ENCODE measurements around the gene PHF8. TPM values are rescaled to one million over a fixed set of nuclear protein-coding genes. Genes with fewer than 3 reads are reported as not detected.

PHF8 gene
- polyA plus RNA-seq, 3 donors, result 7.1 to 11.4 (median 10.4) TPM

- no peak overlapping the region for H3K27ac ChIP-seq (ENCODE audit: low read depth, low read length)
- 2 to 49% (median 9%) methylated on average over 20 to 26 of the region's 26 CpGs for WGBS, 3 donors
Measured at GRCh38 chrX:54042609-54043021, 1.7 kb downstream of the PHF8 start.

DNA sequence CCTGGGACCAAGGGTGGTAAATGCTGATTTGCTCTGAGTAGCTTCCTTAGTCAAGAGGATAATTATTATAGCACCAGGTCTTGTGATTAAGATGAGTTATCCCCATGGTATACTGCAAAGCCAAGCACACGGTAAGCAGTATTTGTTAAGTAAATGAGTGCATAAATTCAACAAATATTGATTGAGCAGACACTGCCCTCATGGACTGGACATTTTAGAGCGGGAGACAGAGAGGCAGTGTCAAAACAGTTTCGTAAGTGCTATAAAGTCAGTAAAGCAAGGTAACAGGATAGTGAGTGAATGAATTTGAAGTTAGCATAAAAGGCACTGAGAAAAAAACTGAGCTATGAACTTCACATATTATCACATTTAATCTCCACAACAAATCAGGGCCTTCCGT is 13.9 kb downstream of the PHF8 start:
- no peak overlapping the region for H3K27ac ChIP-seq (ENCODE audit: low read depth, low read length)
- WGBS, 3 donors, result 69 to 94% (median 81%) methylated on average over 4 of the region's 4 CpGs

GRCh38 chrX:54029529-54030143 is 14.6 kb downstream of the PHF8 start:
- no peak overlapping the region for H3K27ac ChIP-seq (ENCODE audit: low read depth, low read length)
- 55 to 92% (median 87%) methylated on average over 10 of the region's 10 CpGs for WGBS, 3 donors

DNA sequence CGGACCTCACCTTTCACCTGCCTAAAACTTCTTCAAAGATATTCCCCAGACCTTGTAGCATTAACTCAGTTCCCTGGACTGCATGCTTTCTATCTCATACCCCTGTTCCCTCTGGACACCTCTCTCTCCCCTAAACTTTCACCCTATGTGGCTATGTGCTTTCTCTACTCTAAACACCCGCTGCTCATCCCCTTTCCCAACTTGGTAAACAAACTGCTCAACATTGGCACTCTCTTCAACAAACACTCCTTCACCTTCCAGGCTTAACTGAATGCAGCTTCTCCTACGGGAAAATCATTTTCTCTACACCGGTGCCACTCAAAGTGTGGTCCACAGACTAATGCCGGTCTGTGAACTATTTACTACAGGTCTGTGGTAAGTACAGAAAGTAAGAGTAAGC is 19.9 kb downstream of the PHF8 start:
- 90 to 96% (median 93%) methylated on average over 5 of the region's 5 CpGs for WGBS, 3 donors
- H3K27ac ChIP-seq (ENCODE audit: low read depth, low read length), result no peak overlapping the region

GRCh38 chrX:54012830-54013500 is 31.3 kb downstream of the PHF8 start:
- 61 to 100% (median 93%) methylated on average over 1 of the region's 1 CpG for WGBS, 3 donors
- H3K27ac ChIP-seq (ENCODE audit: low read depth, low read length), result no peak overlapping the region

DNA sequence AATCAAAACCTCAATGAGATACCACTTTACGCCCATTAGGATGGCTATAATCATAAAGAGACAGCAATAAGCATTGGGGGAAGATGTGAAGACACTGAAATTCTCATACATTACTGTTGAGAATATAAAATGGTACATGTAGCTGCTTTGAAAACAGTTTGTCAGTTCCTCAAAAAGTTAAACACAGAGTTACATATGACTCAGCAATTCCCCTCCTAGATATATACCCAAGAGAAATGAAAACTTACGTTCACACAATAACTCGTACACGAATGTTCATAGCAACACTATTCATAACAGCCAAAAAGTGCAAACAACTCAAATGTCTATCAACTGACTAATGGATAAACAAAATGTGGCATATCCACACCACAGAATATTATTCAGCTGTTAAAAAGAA is 36.6 kb downstream of the PHF8 start:
- no peak overlapping the region for H3K27ac ChIP-seq (ENCODE audit: low read depth, low read length)
- WGBS, 3 donors, result 87 to 90% (median 89%) methylated on average over 4 of the region's 4 CpGs

- H3K27ac ChIP-seq (ENCODE audit: low read depth, low read length), result no peak overlapping the region
- 47 to 81% (median 58%) methylated on average over 2 of the region's 2 CpGs for WGBS, 3 donors
Measured at GRCh38 chrX:53997724-53998123, 46.5 kb downstream of the PHF8 start.

DNA sequence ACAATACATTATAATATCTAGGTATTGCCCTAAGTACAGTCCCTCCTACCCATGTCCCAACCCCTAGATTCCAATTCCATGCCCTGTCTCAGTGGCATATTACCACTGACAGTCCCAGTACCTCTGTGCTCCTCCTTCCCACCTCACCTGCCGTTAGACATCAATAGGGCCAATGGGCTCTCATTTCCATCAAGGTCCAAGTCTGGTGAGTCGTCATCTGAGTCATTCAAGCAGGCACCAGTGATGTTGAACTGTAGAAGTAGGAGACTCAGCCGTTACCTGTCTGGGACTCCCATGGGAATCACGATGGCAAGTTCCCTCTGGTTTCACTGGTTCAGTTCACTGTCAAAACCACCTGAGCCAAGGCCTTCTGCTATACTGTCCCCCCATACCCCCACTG is 51.7 kb downstream of the PHF8 start:
- WGBS, 3 donors, result 77 to 97% (median 96%) methylated on average over 4 of the region's 4 CpGs
- no peak overlapping the region for H3K27ac ChIP-seq (ENCODE audit: low read depth, low read length)

GRCh38 chrX:53990171-53990570 is 54.1 kb downstream of the PHF8 start:
- no peak overlapping the region for H3K27ac ChIP-seq (ENCODE audit: low read depth, low read length)
- 65 to 91% (median 83%) methylated on average over 2 of the region's 2 CpGs for WGBS, 3 donors

DNA sequence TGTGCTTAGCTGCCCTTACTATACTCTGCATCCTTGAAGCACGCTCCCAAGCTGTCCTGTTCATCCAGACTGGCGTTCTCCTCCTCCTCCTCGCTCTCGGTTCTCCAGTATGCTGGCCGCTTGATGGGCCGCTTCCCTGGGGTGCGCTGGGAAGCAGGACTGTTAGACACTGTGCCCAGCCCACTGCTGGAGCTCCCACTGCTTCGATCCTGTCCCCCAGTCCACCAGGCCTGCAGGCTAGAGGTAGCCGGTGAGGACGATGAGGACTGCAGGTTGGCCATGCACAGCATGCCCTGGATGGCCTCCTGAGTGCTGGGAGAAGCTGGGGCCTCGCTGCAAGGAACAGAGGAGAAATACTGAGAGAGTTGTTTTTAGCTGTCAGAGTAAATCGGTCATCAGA is 59.4 kb downstream of the PHF8 start:
- H3K27ac ChIP-seq (ENCODE audit: low read depth, low read length), result no peak overlapping the region
- WGBS, 3 donors, result 83 to 98% (median 95%) methylated on average over 10 to 12 of the region's 12 CpGs

GRCh38 chrX:53974529-53974928 is 69.7 kb downstream of the PHF8 start:
- 92 to 100% (median 96%) methylated on average over 6 of the region's 6 CpGs for WGBS, 3 donors
- H3K27ac ChIP-seq (ENCODE audit: low read depth, low read length), result no peak overlapping the region

DNA sequence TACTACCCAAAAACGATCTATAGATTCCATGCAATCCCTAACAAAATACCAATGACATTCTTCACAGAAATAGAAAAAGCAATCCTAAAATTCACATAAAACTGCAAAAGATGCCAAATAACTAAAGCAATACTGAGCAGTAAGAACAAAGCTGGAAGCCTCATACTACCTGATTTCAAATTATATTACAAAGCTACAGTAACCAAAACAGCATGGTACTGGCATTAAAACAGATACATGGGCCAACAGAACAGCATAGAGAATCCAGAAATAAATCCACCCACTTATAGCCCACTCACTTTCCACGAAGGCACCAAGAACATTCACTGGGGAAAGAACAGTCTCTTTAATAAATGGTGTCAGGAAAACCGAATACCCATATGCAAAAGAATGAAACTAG is 74.7 kb downstream of the PHF8 start:
- WGBS, 3 donors, result 84 to 99% (median 97%) methylated on average over 3 of the region's 3 CpGs
- no peak overlapping the region for H3K27ac ChIP-seq (ENCODE audit: low read depth, low read length)

DNA sequence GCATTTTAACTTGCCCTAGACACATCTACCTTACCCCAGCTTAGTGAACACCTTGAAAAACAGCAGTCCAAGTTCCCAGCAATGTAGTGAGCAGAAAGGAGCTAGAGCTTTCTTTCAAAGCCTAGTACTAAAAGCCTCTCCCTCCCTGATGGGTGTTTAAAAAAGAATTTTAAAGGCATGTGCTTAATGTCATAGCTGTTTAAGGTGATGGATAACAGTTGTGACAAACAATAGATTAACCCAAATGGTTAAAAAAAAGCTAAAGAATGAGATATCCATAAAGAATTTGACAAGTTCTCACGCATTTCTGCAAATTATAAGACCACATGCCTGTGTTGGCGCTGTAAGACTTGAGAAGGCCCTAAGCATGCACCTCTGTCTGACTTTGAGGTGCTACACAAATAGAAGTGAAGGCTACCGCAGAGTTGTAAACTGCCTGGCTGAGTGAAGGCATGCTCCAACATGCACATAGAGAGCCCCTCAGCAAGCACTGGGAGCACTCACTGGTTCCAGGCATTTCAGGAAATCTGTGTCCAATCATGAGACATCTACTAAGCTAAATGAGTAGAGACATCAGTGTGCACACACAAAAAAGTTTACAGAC is 94.0 kb downstream of the PHF8 start:
- no peak overlapping the region for H3K27ac ChIP-seq (ENCODE audit: low read depth, low read length)
- WGBS, 3 donors, result 78 to 84% (median 84%) methylated on average over 3 of the region's 3 CpGs

- 86 to 99% (median 97%) methylated on average over 8 of the region's 8 CpGs for WGBS, 3 donors
Measured at GRCh38 chrX:53940180-53940579, 104.1 kb downstream of the PHF8 start.

GRCh38 chrX:53939127-53939526 is 105.1 kb downstream of the PHF8 start:
- 37 to 71% methylated on average over 3 of the region's 3 CpGs; no CpG with 5 or more reads in 1 of the 3 donors for WGBS, 3 donors
- no peak overlapping the region for H3K27ac ChIP-seq (ENCODE audit: low read depth, low read length)

More at GRCh38 chrX:53940180-53940579, 104.1 kb downstream of the PHF8 start:
- no peak overlapping the region for H3K27ac ChIP-seq (ENCODE audit: low read depth, low read length)

GRCh38 chrX:53930515-53931380 is 113.5 kb downstream of the PHF8 start:
- 53 to 87% (median 71%) methylated on average over 5 of the region's 5 CpGs for WGBS, 3 donors
- no peak overlapping the region for H3K27ac ChIP-seq (ENCODE audit: low read depth, low read length)

DNA sequence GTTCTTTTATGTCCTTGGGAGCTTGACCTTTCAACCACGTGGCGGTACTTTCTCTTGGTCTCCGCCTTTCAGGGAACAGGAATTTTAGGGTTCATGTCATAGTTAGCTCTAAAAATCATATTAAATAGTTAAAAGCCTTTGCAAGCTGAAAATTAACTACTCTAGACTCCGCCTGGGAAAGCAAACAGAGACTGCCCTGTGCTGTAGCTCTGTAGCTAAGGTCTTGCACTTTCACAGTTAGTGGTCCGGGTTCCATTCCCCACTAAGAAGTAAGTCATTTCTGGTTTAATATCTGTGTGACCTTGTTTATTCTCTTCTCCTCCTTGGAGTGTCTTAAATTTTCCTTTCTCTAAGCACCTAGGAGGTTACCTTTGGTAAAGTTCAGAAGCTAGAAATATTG is 118.2 kb downstream of the PHF8 start:
- no peak overlapping the region for H3K27ac ChIP-seq (ENCODE audit: low read depth, low read length)
- 21 to 77% (median 68%) methylated on average over 5 of the region's 5 CpGs for WGBS, 3 donors

DNA sequence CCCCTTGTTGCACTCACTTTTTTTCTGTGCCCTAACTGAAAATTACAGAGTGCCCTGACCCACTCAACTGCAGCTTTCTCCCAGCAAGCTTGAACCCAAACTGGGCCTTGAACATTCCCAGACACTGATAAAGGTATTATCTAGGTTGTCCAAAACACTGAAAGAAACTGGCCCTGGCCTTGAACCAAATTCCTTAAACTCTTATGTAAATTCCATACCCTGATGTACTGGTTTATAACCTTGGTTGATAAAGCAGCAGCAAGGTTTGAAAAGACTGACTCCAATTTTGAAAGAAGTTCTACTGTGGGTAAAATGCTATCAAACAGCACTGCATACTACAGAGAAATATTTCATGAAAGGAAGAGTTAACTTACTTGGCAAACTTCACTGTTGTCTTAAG is 125.6 kb downstream of the PHF8 start:
- H3K27ac ChIP-seq (ENCODE audit: low read depth, low read length), result no peak overlapping the region

DNA sequence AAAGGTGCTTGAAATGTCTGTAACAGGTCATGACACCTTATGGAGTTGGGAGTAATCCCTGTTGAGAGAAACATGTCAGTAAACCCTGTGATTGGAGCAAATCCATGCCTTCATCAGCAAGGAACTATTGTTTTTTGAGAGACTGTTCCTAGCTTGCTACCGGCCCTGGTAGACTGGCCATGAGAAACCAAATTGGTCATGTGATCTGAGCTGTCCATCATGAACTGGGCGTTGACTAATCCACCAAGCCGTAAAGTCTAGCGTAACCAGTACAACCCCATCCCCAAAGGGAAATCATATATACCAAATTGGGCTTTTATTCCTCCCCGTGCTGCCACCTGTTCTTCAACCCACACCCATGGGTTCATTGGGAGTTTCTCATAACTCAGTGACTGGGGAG is 143.7 kb downstream of the PHF8 start:
- no peak overlapping the region for H3K27ac ChIP-seq (ENCODE audit: low read depth, low read length)
- 73 to 92% (median 79%) methylated on average over 5 of the region's 5 CpGs for WGBS, 3 donors
